ENCODE measurements around the gene ARHGAP26. TPM values are rescaled to one million over a fixed set of nuclear protein-coding genes. Genes with fewer than 3 reads are reported as not detected.
"Not testable (repeated sequence)": the region's sequence is repeated elsewhere in the genome, so short reads cannot be mapped to it uniquely, and the experiment has no call there.

Gene ARHGAP26
- polyA plus RNA-seq, 6 donors from 2014 or later = 2.4 to 8.7 (median 4.1) TPM

GRCh38 chr5:143196601-143197259 lies 426.6 kb downstream of the ARHGAP26 start:
- ATAC-seq (ENCODE audit: low read depth in 2 of 2) (no peak), DNase-seq (no peak)
- Mint-ChIP-seq H3K9me3 (peaks cover 0 to 13% (median 4%) of the 10 kb centered on the region in 7 donors), H3K36me3 (peaks cover 6 to 10% of the 10 kb centered on the region in 2 donors), H3K27ac (no peak overlapping the region), H3K4me1 (no peaks in the 10 kb centered on the region), H3K4me3 (no peak overlapping the region), H3K27me3 (no peaks in the 10 kb centered on the region)

- Mint-ChIP-seq H3K36me3 (peaks cover 5% of the 10 kb centered on the region in 2 donors), H3K27me3 (no peaks in the 10 kb centered on the region), H3K4me1 (no peaks in the 10 kb centered on the region), H3K9me3 (peaks cover 0 to 12% (median 0%) of the 10 kb centered on the region in 7 donors), H3K4me3 (no peak overlapping the region), H3K27ac (no peak overlapping the region)
- ATAC-seq (ENCODE audit: low read depth in 2 of 2) = no peak
- no peak for DNase-seq
These were observed 427.1 kb downstream of the ARHGAP26 start for GRCh38 chr5:143197260-143197656.

GRCh38 chr5:143198332-143198731 lies 428.2 kb downstream of the ARHGAP26 start:
- Mint-ChIP-seq H3K9me3 (peaks cover 0 to 16% (median 2%) of the 10 kb centered on the region in 7 donors), H3K4me3 (no peak overlapping the region), H3K27me3 (no peaks in the 10 kb centered on the region), H3K4me1 (no peaks in the 10 kb centered on the region), H3K36me3 (peaks cover 5 to 6% of the 10 kb centered on the region in 2 donors), H3K27ac (no peak overlapping the region)
- DNase-seq (no peak), ATAC-seq (ENCODE audit: low read depth in 2 of 2) (no peak)

- Mint-ChIP-seq H3K4me3 (no peak overlapping the region), H3K9me3 (peaks cover 0 to 16% (median 5%) of the 10 kb centered on the region in 7 donors), H3K36me3 (peaks cover 5 to 6% of the 10 kb centered on the region in 2 donors), H3K27me3 (no peaks in the 10 kb centered on the region), H3K27ac (no peak overlapping the region), H3K4me1 (no peaks in the 10 kb centered on the region)
- DNase-seq = no peak
- no peak for ATAC-seq (ENCODE audit: low read depth in 2 of 2)
These were observed 429.0 kb downstream of the ARHGAP26 start for GRCh38 chr5:143199161-143199560.

- Mint-ChIP-seq H3K4me1 (no peaks in the 10 kb centered on the region), H3K9me3 (peaks cover 0 to 16% (median 5%) of the 10 kb centered on the region in 7 donors), H3K27me3 (no peaks in the 10 kb centered on the region), H3K36me3 (peaks cover 6% of the 10 kb centered on the region in 2 donors), H3K27ac (peak overlapping the region in 1 of 6 donors; percentile 59), H3K4me3 (no peak overlapping the region)
- ATAC-seq (ENCODE audit: low read depth in 2 of 2) (no peak), DNase-seq (no peak)
These were observed 429.7 kb downstream of the ARHGAP26 start for GRCh38 chr5:143199843-143200242.

GRCh38 chr5:143200781-143201398 lies 430.7 kb downstream of the ARHGAP26 start:
- H3K4me1 Mint-ChIP-seq = no peaks in the 10 kb centered on the region

GRCh38 chr5:143201589-143201988 lies 431.4 kb downstream of the ARHGAP26 start:
- DNase-seq (no peak), ATAC-seq (ENCODE audit: low read depth in 2 of 2) (no peak)
- Mint-ChIP-seq H3K4me3 (no peak overlapping the region), H3K36me3 (peaks cover 6 to 12% of the 10 kb centered on the region in 2 donors), H3K27me3 (no peaks in the 10 kb centered on the region), H3K4me1 (no peaks in the 10 kb centered on the region), H3K9me3 (peaks cover 0 to 16% (median 5%) of the 10 kb centered on the region in 7 donors), H3K27ac (no peak overlapping the region)

More at GRCh38 chr5:143200781-143201398, 430.7 kb downstream of the ARHGAP26 start:
- Mint-ChIP-seq H3K36me3 (peaks cover 6 to 11% of the 10 kb centered on the region in 2 donors), H3K9me3 (peaks cover 0 to 16% (median 5%) of the 10 kb centered on the region in 7 donors), H3K27ac (no peak overlapping the region), H3K4me3 (no peak overlapping the region), H3K27me3 (no peaks in the 10 kb centered on the region)
- ATAC-seq (ENCODE audit: low read depth in 2 of 2) (no peak), DNase-seq (no peak)

GRCh38 chr5:143203301-143203956 lies 433.3 kb downstream of the ARHGAP26 start:
- peaks cover 6 to 18% of the 10 kb centered on the region in 2 donors for H3K36me3 Mint-ChIP-seq

GRCh38 chr5:143204474-143205246 lies 434.5 kb downstream of the ARHGAP26 start:
- ATAC-seq (ENCODE audit: low read depth in 2 of 2) (no peak), DNase-seq (no peak)
- Mint-ChIP-seq H3K27me3 (no peaks in the 10 kb centered on the region), H3K9me3 (peaks cover 0 to 5% (median 2%) of the 10 kb centered on the region in 7 donors), H3K36me3 (peaks cover 6 to 18% of the 10 kb centered on the region in 2 donors), H3K27ac (peak overlapping the region in 1 of 6 donors; percentile 3), H3K4me1 (no peaks in the 10 kb centered on the region), H3K4me3 (no peak overlapping the region)

More at GRCh38 chr5:143203301-143203956, 433.3 kb downstream of the ARHGAP26 start:
- not testable (repeated sequence) for H3K9me3 Mint-ChIP-seq; H3K4me3 Mint-ChIP-seq; ATAC-seq (ENCODE audit: low read depth in 2 of 2); DNase-seq; H3K4me1 Mint-ChIP-seq; H3K27ac Mint-ChIP-seq; H3K27me3 Mint-ChIP-seq

GRCh38 chr5:143205386-143205785 lies 435.2 kb downstream of the ARHGAP26 start:
- no peak overlapping the region for H3K27ac Mint-ChIP-seq
- no peak for ATAC-seq (ENCODE audit: low read depth in 2 of 2)
- DNase-seq = no peak
- H3K4me3 Mint-ChIP-seq = no peak overlapping the region
- peaks cover 6 to 18% of the 10 kb centered on the region in 2 donors for H3K36me3 Mint-ChIP-seq
- no peaks in the 10 kb centered on the region for H3K27me3 Mint-ChIP-seq
- peaks cover 0 to 5% (median 2%) of the 10 kb centered on the region in 7 donors for H3K9me3 Mint-ChIP-seq
- no peaks in the 10 kb centered on the region for H3K4me1 Mint-ChIP-seq

GRCh38 chr5:143205883-143206195 lies 435.7 kb downstream of the ARHGAP26 start:
- Mint-ChIP-seq H3K36me3 (peaks cover 6 to 18% of the 10 kb centered on the region in 2 donors), H3K4me1 (no peaks in the 10 kb centered on the region)
- ATAC-seq (ENCODE audit: low read depth in 2 of 2) = no peak

GRCh38 chr5:143206196-143207053 lies 436.2 kb downstream of the ARHGAP26 start:
- Mint-ChIP-seq H3K36me3 (peaks cover 6 to 18% of the 10 kb centered on the region in 2 donors), H3K27me3 (no peaks in the 10 kb centered on the region), H3K4me3 (no peak overlapping the region), H3K4me1 (no peaks in the 10 kb centered on the region), H3K27ac (no peak overlapping the region), H3K9me3 (peaks cover 0 to 5% (median 2%) of the 10 kb centered on the region in 7 donors)
- no peak for DNase-seq
- no peak for ATAC-seq (ENCODE audit: low read depth in 2 of 2)

More at GRCh38 chr5:143205883-143206195, 435.7 kb downstream of the ARHGAP26 start:
- Mint-ChIP-seq H3K4me3 (no peak overlapping the region), H3K9me3 (peaks cover 0 to 5% (median 2%) of the 10 kb centered on the region in 7 donors), H3K27ac (no peak overlapping the region), H3K27me3 (no peaks in the 10 kb centered on the region)
- DNase-seq = no peak

All from naive B cell (primary cell).